ENCODE results near the gene DNAH14.

DNA sequence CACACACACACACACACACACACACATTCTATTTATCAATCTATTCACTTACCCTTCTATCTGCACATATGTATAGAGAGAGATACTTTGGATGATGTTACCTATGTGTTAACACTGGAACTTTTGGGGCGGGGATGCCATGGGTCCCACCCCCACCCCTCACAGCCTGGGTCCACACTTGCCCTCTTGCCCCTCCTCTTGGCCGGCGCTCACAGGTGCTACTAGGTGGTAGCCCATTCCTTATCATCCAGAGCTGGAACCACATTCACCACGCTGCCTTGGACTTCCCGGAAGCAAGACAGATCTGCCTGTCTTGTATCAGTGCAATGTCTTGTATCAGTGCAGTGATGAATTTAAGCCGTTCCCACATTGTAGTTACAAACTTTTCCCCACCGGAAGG lies 413.2 kb downstream of the DNAH14 start:
- TF ChIP-seq, protein P1, sequence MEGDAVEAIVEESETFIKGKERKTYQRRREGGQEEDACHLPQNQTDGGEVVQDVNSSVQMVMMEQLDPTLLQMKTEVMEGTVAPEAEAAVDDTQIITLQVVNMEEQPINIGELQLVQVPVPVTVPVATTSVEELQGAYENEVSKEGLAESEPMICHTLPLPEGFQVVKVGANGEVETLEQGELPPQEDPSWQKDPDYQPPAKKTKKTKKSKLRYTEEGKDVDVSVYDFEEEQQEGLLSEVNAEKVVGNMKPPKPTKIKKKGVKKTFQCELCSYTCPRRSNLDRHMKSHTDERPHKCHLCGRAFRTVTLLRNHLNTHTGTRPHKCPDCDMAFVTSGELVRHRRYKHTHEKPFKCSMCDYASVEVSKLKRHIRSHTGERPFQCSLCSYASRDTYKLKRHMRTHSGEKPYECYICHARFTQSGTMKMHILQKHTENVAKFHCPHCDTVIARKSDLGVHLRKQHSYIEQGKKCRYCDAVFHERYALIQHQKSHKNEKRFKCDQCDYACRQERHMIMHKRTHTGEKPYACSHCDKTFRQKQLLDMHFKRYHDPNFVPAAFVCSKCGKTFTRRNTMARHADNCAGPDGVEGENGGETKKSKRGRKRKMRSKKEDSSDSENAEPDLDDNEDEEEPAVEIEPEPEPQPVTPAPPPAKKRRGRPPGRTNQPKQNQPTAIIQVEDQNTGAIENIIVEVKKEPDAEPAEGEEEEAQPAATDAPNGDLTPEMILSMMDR (IDR thresholded peaks at IDR 0.05 in 4 of 5, conservative IDR thresholded peaks at IDR 0.05 in 1 of 5): no peak
- TF ChIP-seq POLR2A (IDR thresholded peaks at IDR 0.05): no peak
